Pancreas (tissue), 10 donors: Measurements from ENCODE around the gene ZDHHC14. TPM values are rescaled to one million over a fixed set of nuclear protein-coding genes. Genes with fewer than 3 reads are reported as not detected.

ENCODE experiments used
- ATAC-seq, 4 donors: fragments of 200-7000 bp; cut with Tn5 transposase; one replicate each; pipeline versions ENCODE4 v1.8.0 to v1.9.1; 2020; ENCODE audit warnings: mild to moderate bottlenecking in 4 of 4, moderate library complexity in 4 of 4
- DNase-seq, 6 donors: peaks; one replicate each; pipeline ENCODE4 v3.0.0-alpha.2; 2020
- FAIRE-seq: peaks from 2 replicates; lab custom pipeline; 2012; peaks lifted over from hg19 to GRCh38; lab: Jason Lieb, UNC
- H3K27ac ChIP-seq, 4 donors: fragments of 200-600 bp; sonication (generic); 1 replicate in 3 of 4; 2 replicates in 1 of 4; pipeline versions ENCODE4 v1.5.0 to v1.8.0; 2020
- H3K27me3 ChIP-seq, 4 donors: fragments of 200-600 bp; one replicate each; pipeline ENCODE4 v1.8.0; 2021
- H3K36me3 ChIP-seq, 3 donors: fragments of 200-600 bp; sonication (generic) in 1 of 3; one replicate each; pipeline versions ENCODE4 v1.5.0 to v1.8.0; 2020 to 2021
- H3K4me1 ChIP-seq, 3 donors: fragments of 200-600 bp; one replicate each; pipeline ENCODE4 v1.8.0; 2021
- H3K4me3 ChIP-seq, 4 donors: fragments of 200-600 bp; sonication (generic) in 2 of 4; one replicate each; pipeline versions ENCODE4 v1.5.0 to v1.8.0; 2020 to 2021
- H3K9me3 ChIP-seq, 4 donors: fragments of 200-600 bp; one replicate each; pipeline ENCODE4 v1.8.0; 2021
- WGBS, 2 donors: extraction: QIAGEN DNeasy Blood & Tissue Kit; methylation state at CpG; one replicate each; pipeline ENCODE4 v1.1.7; 2013; 5-methylcytosine and 5-hydroxymethylcytosine counted together
- intact Hi-C, 3 donors: fragments of 100-400 bp; cut with DNase I; formaldehyde crosslinking; loops; one replicate each; pipeline versions ENCODE4 v1.11.1 to v1.14.2; 2022
- polyA plus RNA-seq, 2 donors: library from polyadenylated mRNA; stranded (reverse); fragments of 200-250 nt; gene quantifications; one replicate each; pipeline ENCODE4 v1.2.3, GENCODE V29; 2013
- total RNA-seq, 6 donors: library from RNA; stranded (reverse); fragmentation: NEBNext Ultra II Directional in 4 of 6; extraction: Animal tissue kit (Norgen Biotek cat#: 25700) in 4 of 6; gene quantifications; one replicate each; pipeline versions ENCODE4 v1.2.1 to v1.2.4, GENCODE V29; 2021 to 2023
- TF ChIP-seq, protein P1 (sequence below), 4 donors: fragments of 200-600 bp; sonication (generic) in 3 of 4; IDR thresholded peaks; one replicate each; pipeline versions ENCODE4 v1.5.0 to v1.8.0; 2021; ENCODE audit warnings: antibody characterized with exemption in 4 of 4
- donor health status: healthy with polysubstance abuse.
- donor health status: DM: no; HTN: no; CAD: no; lungs with moderate emphysema.
- donor health status: DM: no; HTN: no; CAD: no.
- donor health status: control.
- donor health status: control.
- donor health status: Bipolar disorder and iron deficiency.
- donor health status: DM: yes; HTN: yes; CAD: no.
- donor health status: DM: no; HTN: no; CAD: no.
- donor health status: DM: no; HTN: no; CAD: no.
- donor health status: DM: yes; HTN: yes; CAD: no.

The ZDHHC14 gene
- total and polyA plus RNA-seq, 8 donors = 3.1 to 9.9 (median 4.5) TPM

DNA sequence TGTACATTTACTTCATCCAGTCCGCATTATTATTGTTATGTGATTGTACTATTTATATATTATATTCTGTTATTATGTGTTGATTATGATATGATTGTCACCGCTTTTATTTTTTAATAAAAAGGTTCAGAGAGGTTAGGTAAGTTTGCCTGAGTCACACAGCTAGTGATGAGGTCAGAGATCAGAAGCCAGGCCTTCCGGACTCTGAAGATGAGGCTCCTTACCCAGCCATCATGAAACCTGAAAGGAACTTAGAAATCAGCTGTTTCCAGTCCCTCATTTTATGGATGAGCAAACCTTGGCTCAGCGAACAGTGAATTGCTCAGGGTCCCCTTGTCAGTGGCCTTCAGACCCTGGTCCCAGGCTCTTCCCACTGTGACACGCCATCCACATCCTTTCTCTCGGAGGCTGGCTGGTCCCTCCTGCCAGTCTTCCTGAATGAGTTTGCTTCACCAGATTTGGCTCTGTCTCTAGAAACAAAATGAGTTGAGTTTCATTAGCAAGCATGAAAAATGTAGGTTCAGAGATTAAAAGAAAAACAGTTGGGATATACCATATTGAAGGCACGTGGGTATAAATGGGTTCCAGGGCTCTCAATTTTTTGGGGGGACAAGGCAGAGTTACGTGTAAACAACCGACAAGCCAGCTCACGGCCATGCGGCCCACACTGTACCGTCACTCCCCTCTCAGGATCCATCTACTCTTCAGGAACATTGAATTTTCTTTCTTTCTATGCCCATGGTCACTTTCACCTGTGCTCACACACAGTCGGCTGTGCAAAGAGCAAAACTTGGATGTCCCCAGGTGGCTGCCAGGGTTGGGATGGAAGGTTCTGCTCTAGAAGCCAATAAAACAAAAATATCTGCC lies 132.9 kb downstream of the ZDHHC14 start:
- intact Hi-C loops = no loop called here
- Histone ChIP-seq H3K27me3 (no peaks in the 10 kb centered on the region), H3K36me3 (no peaks in the 10 kb centered on the region), H3K9me3 (no peaks in the 10 kb centered on the region), H3K27ac (no peak overlapping the region), H3K4me1 (no peaks in the 10 kb centered on the region), H3K4me3 (no peak overlapping the region)
- FAIRE-seq = no peak
- WGBS, 2 donors = 93% methylated on average over 13 of the region's 13 CpGs
- no peak for DNase-seq
- TF ChIP-seq, protein P1, sequence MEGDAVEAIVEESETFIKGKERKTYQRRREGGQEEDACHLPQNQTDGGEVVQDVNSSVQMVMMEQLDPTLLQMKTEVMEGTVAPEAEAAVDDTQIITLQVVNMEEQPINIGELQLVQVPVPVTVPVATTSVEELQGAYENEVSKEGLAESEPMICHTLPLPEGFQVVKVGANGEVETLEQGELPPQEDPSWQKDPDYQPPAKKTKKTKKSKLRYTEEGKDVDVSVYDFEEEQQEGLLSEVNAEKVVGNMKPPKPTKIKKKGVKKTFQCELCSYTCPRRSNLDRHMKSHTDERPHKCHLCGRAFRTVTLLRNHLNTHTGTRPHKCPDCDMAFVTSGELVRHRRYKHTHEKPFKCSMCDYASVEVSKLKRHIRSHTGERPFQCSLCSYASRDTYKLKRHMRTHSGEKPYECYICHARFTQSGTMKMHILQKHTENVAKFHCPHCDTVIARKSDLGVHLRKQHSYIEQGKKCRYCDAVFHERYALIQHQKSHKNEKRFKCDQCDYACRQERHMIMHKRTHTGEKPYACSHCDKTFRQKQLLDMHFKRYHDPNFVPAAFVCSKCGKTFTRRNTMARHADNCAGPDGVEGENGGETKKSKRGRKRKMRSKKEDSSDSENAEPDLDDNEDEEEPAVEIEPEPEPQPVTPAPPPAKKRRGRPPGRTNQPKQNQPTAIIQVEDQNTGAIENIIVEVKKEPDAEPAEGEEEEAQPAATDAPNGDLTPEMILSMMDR (IDR thresholded peaks at IDR 0.05) = no peak
- no peak for ATAC-seq

DNA sequence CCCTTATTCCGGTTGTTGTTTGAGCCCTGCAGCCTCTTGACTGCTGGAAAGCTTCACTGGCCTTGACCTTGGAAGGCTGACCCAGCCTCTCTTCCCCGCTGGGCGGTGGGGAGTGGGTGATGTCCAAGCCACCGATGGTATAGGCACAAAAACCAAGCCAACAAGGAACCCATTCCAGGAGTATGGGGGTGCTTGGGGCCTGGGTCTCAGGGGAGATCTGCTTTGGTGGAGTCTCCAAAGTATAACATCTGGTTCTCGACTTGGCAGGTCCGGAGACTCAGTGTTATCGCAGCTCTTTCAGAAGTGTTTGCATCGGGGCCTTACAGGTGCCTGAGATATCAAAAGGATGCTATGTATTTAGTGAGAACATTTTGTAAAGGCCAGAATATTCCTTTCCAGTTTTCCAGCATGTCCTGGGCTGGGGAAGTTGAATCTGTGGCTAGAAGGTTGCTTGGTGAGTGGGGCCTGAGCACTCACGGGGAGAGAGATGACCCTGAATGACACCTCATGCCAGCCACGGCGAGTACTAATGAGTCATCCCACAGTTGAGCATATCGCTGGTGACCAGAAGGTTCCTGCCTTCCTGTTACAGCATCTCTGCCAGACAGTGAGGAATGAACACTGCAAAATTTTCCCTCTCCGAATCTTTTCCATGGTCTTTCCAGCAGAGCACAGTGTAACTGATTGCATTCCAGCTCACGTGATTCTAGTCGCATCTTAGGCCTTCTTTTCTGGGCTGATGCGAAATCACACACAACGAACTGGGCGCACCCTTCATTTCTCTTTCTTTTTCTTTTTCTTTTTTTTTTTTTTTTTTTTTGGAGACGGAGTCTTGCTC lies 133.9 kb downstream of the ZDHHC14 start:
- DNase-seq (no peak), ATAC-seq (peak in 3 of 4 donors; percentile 31 to 58 (median 43))

DNA sequence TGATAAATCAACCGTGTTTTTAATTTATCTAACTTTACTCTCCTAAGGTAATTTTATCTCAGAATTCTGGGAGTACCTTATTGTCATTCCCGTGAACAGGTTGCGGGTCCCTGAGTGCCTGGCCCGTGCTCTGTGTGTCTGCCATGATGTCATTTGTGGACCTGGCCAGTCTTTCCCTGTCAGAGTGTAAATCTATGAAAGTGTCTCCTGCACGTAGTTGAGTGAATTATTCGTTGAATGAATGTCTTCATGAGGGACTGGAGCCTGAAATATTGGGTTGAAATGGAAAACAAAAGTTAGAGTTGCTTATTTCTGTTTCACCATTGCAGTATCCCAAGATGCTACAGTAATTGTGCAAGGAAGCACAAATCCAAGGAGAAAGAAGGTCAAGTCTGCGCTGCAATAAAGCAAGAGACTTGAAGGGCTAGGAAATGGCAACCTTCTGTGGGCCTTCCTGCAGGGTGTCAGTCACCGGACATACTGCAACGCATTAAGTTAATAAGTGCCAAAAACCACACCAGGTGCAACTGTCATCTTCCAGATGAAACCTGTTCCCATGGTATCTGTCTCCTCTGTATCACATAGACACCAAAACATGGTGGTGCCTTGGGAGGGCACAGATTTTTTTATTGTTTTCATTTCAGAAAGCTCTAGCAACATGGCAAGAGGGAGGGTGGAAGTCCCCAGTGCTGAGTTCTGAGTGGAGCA lies 135.5 kb downstream of the ZDHHC14 start:
- no peak overlapping the region for H3K27ac ChIP-seq
- FAIRE-seq (no peak), ATAC-seq (no peak), DNase-seq (no peak)
- intact Hi-C loops = no loop called here
- WGBS, 2 donors = 77 to 81% methylated on average over 9 of the region's 9 CpGs
- no peak overlapping the region for H3K4me3 ChIP-seq
- H3K27me3 ChIP-seq = no peaks in the 10 kb centered on the region
- H3K4me1 ChIP-seq = no peaks in the 10 kb centered on the region
- TF ChIP-seq, protein P1 (IDR thresholded peaks at IDR 0.05) = no peak
- no peaks in the 10 kb centered on the region for H3K36me3 ChIP-seq
- H3K9me3 ChIP-seq = no peaks in the 10 kb centered on the region

More for the DNA sequence above, 133.9 kb downstream of the ZDHHC14 start:
- no peak overlapping the region for H3K4me3 ChIP-seq
- no peak overlapping the region for H3K27ac ChIP-seq
- no peaks in the 10 kb centered on the region for H3K4me1 ChIP-seq
- H3K27me3 ChIP-seq = no peaks in the 10 kb centered on the region
- TF ChIP-seq, protein P1 (IDR thresholded peaks at IDR 0.05) = no peak
- H3K36me3 ChIP-seq = no peaks in the 10 kb centered on the region
- WGBS, 2 donors = 90 to 91% methylated on average over 19 of the region's 19 CpGs
- FAIRE-seq = no peak
- intact Hi-C loops = no loop called here
- no peaks in the 10 kb centered on the region for H3K9me3 ChIP-seq

DNA sequence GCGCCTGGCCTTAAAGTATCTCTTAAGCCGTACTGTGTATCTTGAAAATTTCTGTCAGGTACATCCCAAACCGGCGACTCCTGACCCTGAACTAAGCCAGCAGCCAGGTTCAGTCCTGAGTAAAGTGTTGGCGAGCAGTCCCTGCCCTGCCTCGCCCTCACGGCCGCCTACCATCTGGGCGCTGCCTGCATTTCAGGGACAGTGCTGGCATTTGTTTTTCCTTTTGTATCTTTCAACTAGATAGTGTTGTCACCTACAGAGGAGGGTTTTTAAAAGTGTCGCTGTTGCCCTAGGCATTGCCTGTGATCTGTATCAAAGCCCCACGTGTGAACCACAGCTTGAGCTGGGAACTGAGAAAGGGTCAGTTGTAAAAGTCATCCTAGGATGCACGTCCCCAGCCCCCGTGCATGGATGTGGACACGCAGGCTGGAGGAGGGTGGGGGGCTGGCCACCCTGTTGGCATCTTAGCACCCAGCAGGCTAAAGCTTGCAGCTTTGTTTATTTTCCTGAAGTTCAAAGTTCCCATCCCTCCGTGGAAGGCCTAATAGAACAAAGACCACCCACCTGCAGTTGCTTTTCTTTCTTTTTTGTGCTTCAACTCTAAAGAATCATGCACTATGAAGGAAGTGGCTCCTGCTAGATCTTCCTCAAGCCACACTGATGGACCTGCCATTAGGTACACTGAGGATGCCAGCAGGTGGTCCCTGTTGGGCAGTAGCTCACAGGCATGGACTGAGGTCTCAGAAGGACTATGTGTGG lies 136.8 kb downstream of the ZDHHC14 start:
- ATAC-seq = no peak
- no peaks in the 10 kb centered on the region for H3K36me3 ChIP-seq
- 85 to 90% methylated on average over 15 of the region's 15 CpGs for WGBS, 2 donors
- DNase-seq = no peak
- H3K9me3 ChIP-seq = no peaks in the 10 kb centered on the region
- H3K4me3 ChIP-seq = no peak overlapping the region
- no peak overlapping the region for H3K27ac ChIP-seq
- TF ChIP-seq, protein P1 (IDR thresholded peaks at IDR 0.05) = no peak
- no peak for FAIRE-seq
- no peaks in the 10 kb centered on the region for H3K27me3 ChIP-seq
- intact Hi-C loops = no loop called here
- no peaks in the 10 kb centered on the region for H3K4me1 ChIP-seq
